HepG2 (cell line): ENCODE data around the gene RNASE8. TPM values are rescaled to one million over a fixed set of nuclear protein-coding genes. Genes with fewer than 3 reads are reported as not detected.

Source experiments
- ATF7 ChIP-seq, 2 experiments: fragments of 450-650 bp in 1 of 2; sonication (generic) in 1 of 2; formaldehyde crosslinking in 1 of 2; IDR thresholded peaks; 2 replicates each; pipeline versions ENCODE4 v1.4.0 to v1.6.1; 2016 to 2020; ENCODE audit warnings: antibody characterized with exemption in 1 of 2, mild to moderate bottlenecking in 1 of 2, missing genetic modification reagents in 1 of 2
- EEA1 ChIP-seq: sonication (generic); formaldehyde crosslinking; IDR thresholded peaks from 2 replicates; pipeline ENCODE4 v1.5.1; 2020; ENCODE audit warnings: mild to moderate bottlenecking, missing genetic modification reagents, borderline replicate concordance
- IKZF1 ChIP-seq: fragments of 450-650 bp; IDR thresholded peaks from 2 replicates; pipeline ENCODE4 v1.7.1; 2016
- PAX8 ChIP-seq: sonication (generic); formaldehyde crosslinking; IDR thresholded peaks from 2 replicates; pipeline ENCODE4 v1.8.0; 2022; ENCODE audit warnings: mild to moderate bottlenecking, missing genetic modification reagents, borderline replicate concordance
- ZKSCAN8 ChIP-seq: IDR thresholded peaks from 2 replicates; pipeline ENCODE4 v1.6.1; 2016; ENCODE audit warnings: borderline replicate concordance, missing genetic modification reagents, missing compliant biosample characterization
- ZNF143 ChIP-seq: sonication (generic); formaldehyde crosslinking; IDR thresholded peaks from 2 replicates; pipeline ENCODE4 v1.4.0; 2020; ENCODE audit warnings: missing genetic modification reagents
- ZNF549 ChIP-seq: sonication (generic); formaldehyde crosslinking; IDR thresholded peaks from 2 replicates; pipeline ENCODE4 v1.5.0; 2020; ENCODE audit warnings: missing genetic modification reagents
- ZSCAN30 ChIP-seq: sonication (generic); formaldehyde crosslinking; IDR thresholded peaks from 2 replicates; pipeline ENCODE4 v1.5.0; 2020; ENCODE audit warnings: mild to moderate bottlenecking, missing genetic modification reagents
- polyA plus RNA-seq, 8 experiments: library from polyadenylated mRNA; depleted of rRNA in 3 of 8; stranded (reverse) in 7 of 8; unstranded in 1 of 8; fragments of >200 nt; fragmentation: Illumina TruSeq in 4 of 8; extraction: Trizol in 4 of 8; gene quantifications; 2 replicates each; pipeline versions ENCODE4 v1.2.1 to v1.2.3, GENCODE V29; 2011 to 2016; ENCODE audit warnings: low read depth in 4 of 8, missing spikeins in 1 of 8, mixed read lengths in 1 of 8; ENCODE audit not compliant: insufficient read depth in 1 of 8
- total RNA-seq, 5 experiments: library from RNA; depleted of rRNA; stranded (reverse); fragments of >200 nt; fragmentation: Illumina TruSeq; extraction: Trizol; gene quantifications; 2 replicates each; pipeline ENCODE4 v1.2.3, GENCODE V29; 2016; ENCODE audit warnings: low read depth in 1 of 5
- TF ChIP-seq, protein P1 (sequence below): sonication (generic); formaldehyde crosslinking; conservative IDR thresholded peaks from 2 replicates; pipeline ENCODE4 v1.8.0; 2022; ENCODE audit warnings: missing genetic modification reagents
- TF ChIP-seq, protein P2 (sequence below): sonication (generic); formaldehyde crosslinking; IDR thresholded peaks from 2 replicates; pipeline ENCODE4 v1.8.0; 2022; ENCODE audit warnings: mild to moderate bottlenecking, missing genetic modification reagents; ENCODE audit not compliant: insufficient replicate concordance
- TF ChIP-seq, protein P3 (sequence below): sonication (generic); formaldehyde crosslinking; IDR thresholded peaks from 2 replicates; pipeline ENCODE4 v1.5.1; 2020; ENCODE audit warnings: missing genetic modification reagents, mild to moderate bottlenecking, borderline replicate concordance
- TF ChIP-seq, protein P4 (sequence below): sonication (generic); IDR thresholded peaks from 2 replicates; pipeline ENCODE4 v1.6.1; 2016; ENCODE audit warnings: low read depth, borderline replicate concordance
- TF ChIP-seq, protein P5 (sequence below): sonication (generic); formaldehyde crosslinking; IDR thresholded peaks from 2 replicates; pipeline ENCODE4 v1.4.0; 2020; ENCODE audit warnings: missing genetic modification reagents, borderline replicate concordance
- TF ChIP-seq, protein P6 (sequence below): sonication (generic); formaldehyde crosslinking; IDR thresholded peaks from 2 replicates; pipeline ENCODE4 v1.4.0; 2020; ENCODE audit warnings: missing genetic modification reagents

Gene RNASE8
- total and polyA plus RNA-seq, 2 of the 13 experiments (the other 11 are each of a cell fraction or from before 2014, with no cell fraction given) = not detected

DNA sequence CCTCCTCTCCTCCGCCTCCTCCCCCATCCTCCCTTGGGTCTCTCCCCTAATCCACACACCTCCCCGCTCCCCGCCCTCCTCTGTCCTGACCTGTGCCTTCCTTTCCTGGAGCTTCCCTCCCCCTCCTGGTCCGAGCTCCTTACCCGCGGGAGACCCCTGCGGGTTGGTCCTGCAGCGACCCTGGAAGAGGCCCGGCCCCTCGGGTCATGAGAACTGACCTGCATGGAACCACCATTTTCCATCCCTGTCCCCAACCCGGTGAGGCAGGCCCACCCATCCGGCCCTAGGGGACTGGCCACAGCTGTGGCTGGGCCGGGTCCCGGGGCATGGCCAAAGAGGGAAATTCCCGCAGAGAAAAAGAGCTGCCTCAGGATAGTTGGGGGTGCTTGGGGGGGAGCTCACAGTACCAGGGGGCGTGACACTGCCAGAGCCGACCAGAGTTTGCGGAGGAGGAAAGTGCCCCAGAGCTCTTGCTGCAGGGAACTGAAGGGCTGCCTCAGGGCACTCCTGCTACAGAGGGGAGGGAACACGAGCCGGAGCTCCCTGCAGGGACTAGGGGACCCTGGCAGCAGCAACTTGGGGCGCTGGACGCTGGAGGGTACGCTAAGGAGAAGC is 13.1 kb downstream of the RNASE8 start (continued):
- TF ChIP-seq ZNF549 (CRISPR knock-in tag) (0 out of 2 replicates have a peak, but pooled peaks have one; percentile 53), ZKSCAN8 (CRISPR knock-in tag) (no peak), ZSCAN30 (CRISPR knock-in tag) (no peak), ZNF143 (CRISPR knock-in tag) (no peak; the same call in 1 of the 2 replicates), ATF7 (IDR thresholded peaks at IDR 0.05) (no peak), ATF7 (CRISPR knock-in tag; IDR thresholded peaks at IDR 0.05) (no peak), IKZF1 (no peak), EEA1 (CRISPR knock-in tag) (no peak; the same call in 1 of the 2 replicates), PAX8 (CRISPR knock-in tag) (no peak)
- TF ChIP-seq, protein P1, sequence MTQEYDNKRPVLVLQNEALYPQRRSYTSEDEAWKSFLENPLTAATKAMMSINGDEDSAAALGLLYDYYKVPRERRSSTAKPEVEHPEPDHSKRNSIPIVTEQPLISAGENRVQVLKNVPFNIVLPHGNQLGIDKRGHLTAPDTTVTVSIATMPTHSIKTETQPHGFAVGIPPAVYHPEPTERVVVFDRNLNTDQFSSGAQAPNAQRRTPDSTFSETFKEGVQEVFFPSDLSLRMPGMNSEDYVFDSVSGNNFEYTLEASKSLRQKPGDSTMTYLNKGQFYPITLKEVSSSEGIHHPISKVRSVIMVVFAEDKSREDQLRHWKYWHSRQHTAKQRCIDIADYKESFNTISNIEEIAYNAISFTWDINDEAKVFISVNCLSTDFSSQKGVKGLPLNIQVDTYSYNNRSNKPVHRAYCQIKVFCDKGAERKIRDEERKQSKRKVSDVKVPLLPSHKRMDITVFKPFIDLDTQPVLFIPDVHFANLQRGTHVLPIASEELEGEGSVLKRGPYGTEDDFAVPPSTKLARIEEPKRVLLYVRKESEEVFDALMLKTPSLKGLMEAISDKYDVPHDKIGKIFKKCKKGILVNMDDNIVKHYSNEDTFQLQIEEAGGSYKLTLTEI (CRISPR knock-in tag) = no peak
- TF ChIP-seq, protein P2, sequence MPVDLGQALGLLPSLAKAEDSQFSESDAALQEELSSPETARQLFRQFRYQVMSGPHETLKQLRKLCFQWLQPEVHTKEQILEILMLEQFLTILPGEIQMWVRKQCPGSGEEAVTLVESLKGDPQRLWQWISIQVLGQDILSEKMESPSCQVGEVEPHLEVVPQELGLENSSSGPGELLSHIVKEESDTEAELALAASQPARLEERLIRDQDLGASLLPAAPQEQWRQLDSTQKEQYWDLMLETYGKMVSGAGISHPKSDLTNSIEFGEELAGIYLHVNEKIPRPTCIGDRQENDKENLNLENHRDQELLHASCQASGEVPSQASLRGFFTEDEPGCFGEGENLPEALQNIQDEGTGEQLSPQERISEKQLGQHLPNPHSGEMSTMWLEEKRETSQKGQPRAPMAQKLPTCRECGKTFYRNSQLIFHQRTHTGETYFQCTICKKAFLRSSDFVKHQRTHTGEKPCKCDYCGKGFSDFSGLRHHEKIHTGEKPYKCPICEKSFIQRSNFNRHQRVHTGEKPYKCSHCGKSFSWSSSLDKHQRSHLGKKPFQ = peak; percentile 28
- TF ChIP-seq, protein P3, sequence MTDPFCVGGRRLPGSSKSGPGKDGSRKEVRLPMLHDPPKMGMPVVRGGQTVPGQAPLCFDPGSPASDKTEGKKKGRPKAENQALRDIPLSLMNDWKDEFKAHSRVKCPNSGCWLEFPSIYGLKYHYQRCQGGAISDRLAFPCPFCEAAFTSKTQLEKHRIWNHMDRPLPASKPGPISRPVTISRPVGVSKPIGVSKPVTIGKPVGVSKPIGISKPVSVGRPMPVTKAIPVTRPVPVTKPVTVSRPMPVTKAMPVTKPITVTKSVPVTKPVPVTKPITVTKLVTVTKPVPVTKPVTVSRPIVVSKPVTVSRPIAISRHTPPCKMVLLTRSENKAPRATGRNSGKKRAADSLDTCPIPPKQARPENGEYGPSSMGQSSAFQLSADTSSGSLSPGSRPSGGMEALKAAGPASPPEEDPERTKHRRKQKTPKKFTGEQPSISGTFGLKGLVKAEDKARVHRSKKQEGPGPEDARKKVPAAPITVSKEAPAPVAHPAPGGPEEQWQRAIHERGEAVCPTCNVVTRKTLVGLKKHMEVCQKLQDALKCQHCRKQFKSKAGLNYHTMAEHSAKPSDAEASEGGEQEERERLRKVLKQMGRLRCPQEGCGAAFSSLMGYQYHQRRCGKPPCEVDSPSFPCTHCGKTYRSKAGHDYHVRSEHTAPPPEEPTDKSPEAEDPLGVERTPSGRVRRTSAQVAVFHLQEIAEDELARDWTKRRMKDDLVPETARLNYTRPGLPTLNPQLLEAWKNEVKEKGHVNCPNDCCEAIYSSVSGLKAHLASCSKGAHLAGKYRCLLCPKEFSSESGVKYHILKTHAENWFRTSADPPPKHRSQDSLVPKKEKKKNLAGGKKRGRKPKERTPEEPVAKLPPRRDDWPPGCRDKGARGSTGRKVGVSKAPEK (CRISPR knock-in tag) = no peak
- TF ChIP-seq, protein P4, sequence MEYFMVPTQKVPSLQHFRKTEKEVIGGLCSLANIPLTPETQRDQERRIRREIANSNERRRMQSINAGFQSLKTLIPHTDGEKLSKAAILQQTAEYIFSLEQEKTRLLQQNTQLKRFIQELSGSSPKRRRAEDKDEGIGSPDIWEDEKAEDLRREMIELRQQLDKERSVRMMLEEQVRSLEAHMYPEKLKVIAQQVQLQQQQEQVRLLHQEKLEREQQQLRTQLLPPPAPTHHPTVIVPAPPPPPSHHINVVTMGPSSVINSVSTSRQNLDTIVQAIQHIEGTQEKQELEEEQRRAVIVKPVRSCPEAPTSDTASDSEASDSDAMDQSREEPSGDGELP = no peak
- TF ChIP-seq, protein P5, sequence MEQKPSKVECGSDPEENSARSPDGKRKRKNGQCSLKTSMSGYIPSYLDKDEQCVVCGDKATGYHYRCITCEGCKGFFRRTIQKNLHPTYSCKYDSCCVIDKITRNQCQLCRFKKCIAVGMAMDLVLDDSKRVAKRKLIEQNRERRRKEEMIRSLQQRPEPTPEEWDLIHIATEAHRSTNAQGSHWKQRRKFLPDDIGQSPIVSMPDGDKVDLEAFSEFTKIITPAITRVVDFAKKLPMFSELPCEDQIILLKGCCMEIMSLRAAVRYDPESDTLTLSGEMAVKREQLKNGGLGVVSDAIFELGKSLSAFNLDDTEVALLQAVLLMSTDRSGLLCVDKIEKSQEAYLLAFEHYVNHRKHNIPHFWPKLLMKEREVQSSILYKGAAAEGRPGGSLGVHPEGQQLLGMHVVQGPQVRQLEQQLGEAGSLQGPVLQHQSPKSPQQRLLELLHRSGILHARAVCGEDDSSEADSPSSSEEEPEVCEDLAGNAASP (CRISPR knock-in tag) = no peak
- TF ChIP-seq, protein P6, sequence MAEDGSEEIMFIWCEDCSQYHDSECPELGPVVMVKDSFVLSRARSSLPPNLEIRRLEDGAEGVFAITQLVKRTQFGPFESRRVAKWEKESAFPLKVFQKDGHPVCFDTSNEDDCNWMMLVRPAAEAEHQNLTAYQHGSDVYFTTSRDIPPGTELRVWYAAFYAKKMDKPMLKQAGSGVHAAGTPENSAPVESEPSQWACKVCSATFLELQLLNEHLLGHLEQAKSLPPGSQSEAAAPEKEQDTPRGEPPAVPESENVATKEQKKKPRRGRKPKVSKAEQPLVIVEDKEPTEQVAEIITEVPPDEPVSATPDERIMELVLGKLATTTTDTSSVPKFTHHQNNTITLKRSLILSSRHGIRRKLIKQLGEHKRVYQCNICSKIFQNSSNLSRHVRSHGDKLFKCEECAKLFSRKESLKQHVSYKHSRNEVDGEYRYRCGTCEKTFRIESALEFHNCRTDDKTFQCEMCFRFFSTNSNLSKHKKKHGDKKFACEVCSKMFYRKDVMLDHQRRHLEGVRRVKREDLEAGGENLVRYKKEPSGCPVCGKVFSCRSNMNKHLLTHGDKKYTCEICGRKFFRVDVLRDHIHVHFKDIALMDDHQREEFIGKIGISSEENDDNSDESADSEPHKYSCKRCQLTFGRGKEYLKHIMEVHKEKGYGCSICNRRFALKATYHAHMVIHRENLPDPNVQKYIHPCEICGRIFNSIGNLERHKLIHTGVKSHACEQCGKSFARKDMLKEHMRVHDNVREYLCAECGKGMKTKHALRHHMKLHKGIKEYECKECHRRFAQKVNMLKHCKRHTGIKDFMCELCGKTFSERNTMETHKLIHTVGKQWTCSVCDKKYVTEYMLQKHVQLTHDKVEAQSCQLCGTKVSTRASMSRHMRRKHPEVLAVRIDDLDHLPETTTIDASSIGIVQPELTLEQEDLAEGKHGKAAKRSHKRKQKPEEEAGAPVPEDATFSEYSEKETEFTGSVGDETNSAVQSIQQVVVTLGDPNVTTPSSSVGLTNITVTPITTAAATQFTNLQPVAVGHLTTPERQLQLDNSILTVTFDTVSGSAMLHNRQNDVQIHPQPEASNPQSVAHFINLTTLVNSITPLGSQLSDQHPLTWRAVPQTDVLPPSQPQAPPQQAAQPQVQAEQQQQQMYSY (CRISPR knock-in tag) = no peak
